NCI-H1092 (cell line): ENCODE measurements around the gene MOV10L1.

Experiments used
- DNase-seq: peaks from one replicate; lab custom pipeline; 2025; lab: John Stamatoyannopoulos, UW

MOV10L1 gene

DNA sequence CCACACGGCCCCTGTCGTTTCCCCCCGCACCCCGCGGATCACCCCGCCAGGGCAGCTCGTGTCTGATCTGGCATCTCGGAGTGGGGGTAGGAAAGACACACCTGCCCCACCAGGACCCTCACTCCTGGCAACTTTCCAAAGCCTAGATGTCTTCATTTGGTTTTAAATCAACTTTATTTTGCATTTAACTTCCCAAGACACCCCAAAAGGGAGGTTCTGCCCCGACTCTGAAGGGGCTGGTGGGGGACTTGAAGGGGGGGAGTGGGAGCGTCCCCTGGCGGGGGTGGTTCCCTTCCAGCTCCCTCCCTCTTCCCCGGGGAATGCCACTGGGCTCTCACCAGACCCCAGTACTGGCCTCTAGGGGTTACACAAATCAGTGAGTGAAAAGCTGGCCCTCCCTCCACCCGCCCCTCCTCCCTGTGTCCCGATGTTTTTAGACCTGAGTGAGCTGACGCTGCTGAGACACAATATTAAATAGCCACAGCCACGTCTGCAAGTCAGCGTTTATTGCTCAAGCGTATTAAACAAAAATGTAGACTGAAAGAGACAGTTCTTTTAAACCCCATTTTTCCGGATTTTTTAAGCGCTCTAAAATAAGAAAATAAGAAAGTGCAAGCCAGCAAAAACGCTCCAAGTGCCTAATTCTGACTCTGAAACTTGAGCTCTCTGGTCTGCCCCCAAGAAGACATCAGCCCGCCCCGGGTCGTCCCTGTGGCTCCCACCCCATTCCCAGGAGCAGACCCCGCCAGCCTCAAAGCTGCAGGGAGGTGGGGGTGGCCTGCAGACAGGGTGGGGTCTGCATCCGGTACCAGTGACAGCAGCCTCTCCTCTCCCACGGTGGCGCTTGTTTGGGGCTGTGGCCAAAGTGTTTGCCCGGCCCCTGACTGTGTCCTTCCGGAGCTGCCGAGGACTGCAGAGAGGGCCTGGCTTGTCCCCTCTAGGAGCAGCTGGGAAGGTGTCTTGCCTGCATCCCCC, 30.6 kb upstream of the MOV10L1 start:
- DNase-seq = no peak

DNA sequence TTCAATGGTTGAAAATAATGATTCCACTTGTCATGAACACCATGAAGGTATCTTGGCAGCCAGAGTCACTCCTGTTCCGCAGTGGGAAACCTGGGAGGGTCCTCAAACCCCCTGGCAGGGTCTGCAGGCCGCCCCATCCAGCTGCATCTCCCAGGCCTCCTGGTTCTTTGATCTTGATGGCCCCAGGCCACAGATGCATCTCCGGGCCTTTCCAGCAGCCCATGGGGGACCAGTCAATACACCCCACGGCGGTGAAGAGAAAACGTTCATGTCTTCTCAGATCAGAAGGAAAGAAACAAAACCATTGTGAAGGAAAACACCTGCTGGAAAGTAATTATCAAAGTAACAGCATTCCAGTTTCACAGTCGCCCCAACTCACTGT, 29.9 kb upstream of the MOV10L1 start:
- DNase-seq = no peak

DNA sequence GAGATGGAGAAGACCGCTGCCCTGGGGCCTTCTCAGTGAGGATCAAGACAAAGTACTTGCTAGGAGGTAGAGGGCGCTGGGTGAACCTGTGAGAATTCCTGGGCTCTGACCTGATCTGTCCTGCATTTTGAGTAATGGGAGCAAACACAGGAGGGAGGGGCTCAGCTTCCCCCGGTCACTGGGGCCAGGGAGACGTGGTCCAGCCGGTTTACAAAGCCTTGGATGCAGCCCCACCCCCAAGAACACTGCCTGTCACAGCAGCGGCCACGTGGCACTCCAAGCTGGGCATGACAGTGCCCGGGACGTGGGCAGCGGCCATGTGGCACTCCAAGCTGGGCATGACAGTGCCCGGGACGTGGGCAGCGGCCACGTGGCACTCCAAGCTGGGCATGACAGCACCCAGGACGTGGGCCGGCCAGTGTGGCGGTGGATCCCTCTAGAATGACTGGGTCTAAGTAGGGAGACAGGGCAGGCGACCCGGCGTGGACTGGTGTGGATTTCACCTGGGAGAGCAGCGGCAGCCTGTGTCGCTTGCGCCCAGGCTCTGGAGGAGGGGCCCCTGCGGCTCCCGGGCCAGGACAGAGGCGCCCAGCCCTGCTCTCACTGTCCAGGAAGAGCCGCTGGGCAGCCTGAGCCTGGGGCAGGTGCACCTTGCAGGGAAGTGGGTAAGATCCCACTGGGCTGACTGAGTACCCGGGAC, 29.2 kb upstream of the MOV10L1 start:
- DNase-seq = no peak

DNA sequence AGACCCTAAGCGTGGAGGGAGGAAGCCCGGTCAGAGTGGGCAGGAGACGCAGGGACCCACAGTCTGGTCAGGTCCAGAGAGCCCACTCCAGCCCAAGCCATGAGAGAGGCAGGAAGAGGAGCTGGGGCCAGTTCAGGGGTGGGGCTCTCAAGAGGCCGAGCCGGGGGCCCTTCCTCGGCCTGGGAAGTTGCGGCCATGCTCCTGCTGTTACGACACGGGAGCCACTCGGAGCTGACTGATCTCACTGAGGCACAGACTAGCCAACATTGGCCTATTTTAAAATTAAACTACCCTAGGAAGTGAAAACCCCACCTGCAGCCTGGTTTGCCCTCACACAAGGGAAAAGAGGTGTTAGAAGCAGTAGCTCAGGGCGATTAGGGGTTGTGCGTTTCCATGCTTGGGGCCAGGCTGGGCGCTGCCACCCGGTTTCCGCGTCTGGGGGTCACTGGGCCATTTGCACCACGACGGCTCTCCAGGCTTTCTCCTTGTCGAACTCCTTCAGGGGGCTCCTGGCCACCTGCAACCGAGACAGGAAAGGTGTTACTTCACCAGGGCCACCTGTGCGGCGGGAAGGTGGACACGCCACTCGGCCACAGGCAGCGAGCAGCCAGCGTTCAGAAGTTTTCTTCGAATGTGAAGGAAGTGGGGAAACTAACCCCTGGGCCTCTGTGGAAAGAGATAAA, 28.5 kb upstream of the MOV10L1 start:
- DNase-seq = no peak

DNA sequence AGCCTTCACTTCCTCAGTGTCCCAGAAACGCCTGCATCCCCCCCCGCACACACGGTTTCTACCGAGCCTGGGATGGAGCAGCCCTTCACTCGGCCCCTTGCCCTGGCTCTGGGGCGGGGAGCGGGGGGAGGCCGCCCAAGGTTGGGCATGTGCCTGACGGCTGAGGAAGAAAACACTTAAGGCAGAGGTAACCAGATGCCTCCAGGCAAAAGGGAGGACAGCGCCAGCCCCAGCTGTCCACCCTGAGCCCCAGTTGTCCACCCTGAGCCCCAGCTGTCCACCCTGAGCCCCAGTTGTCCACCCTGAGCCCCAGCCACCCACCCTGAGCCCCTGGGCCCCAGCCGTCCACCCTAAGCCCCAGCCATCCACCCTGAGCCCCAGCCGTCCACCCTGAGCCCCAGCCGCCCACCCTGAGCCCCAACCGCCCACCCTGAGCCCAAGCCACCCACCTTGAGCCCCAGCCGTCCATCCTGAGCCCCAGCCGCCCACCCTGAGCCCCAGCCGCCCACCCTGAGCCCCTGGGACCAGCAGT, 27.9 kb upstream of the MOV10L1 start:
- no peak for DNase-seq

DNA sequence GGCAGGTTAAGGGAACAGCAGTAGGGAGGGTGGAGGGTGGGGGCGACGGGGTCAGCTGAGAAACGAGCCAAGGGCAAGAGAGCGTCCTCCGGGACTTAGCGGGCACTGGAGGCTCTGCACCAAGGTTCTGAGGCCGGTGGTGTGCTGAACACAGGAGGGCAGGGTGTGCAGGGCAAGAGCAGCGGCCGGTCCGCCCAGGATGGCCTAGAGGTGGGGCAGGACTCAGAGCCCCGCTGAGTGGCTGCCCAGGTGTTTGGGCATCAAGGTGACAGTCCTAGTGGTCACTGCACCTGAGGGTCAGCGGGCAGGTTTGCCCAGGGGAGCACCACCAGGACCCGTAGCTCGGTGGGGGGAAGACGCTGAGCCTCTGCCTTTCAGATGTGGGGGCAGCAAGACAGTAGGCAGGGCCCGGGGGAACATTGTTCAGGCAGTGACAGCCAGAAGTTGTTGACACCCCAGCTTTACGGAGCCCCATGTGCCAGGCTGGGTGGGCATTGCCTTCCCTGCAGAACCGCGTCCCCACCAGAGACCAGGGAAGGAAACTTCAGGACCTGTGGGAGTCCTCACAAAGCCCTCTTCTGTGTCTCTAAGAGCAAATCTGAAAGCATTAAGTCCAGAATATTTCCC, 27.2 kb upstream of the MOV10L1 start:
- DNase-seq = no peak

DNA sequence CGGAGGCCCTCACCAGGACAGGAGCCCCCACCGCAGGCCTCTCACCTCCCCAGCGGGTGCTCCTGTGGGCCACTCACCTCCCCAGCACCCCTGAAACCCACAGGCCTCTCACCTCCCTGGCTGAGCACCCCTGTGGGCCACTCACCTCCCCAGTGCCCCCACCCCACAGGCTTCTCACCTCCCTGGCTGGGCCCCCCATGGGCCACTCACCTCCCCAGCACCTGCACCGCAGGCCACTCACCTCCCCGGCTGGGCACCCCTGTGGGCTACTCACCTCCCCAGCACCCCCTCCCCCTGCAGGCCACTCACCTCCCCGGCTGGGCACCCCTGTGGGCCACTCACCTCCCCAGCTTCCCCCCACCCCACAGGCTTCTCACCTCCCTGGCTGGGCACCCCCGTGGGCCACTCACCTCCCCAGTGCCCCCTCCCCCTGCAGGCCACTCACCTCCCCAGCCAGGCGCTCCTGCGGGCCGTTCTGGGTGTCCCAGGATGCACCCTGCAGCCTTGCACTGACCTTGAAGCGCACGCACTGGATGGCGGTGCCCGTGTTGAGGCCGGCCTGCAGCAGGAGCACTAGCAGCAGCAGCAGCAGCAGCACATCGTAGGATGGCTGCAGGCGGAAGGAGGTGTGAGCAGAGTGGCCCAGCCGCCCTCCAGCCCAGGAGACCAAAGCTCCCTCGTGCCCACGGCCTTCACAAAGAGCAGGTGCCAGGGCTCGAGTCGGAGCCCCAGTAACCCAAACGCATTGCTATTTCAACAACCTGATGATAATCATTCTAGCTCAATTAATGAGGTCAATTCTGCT, 26.0 kb upstream of the MOV10L1 start:
- DNase-seq = no peak

DNA sequence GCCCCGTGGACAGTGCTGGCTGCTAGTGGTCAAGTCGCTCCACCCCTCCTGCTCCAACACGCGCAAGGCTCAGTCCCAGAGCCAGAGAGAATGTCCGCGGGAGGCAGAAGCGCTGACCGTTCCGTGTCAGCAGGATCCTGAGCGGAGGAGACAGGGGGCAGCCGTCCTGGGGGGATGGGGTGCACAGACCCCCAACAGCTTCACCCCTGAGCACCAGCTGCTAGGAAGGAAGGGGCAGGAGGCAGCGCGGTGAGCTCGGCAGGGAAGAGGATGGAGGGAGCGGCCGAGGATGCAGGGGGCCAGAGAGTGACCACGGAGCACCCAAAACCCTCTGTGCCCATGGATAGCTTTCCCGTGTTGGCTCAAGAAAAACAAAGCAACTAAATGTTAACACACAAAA, 25.4 kb upstream of the MOV10L1 start:
- no peak for DNase-seq

DNA sequence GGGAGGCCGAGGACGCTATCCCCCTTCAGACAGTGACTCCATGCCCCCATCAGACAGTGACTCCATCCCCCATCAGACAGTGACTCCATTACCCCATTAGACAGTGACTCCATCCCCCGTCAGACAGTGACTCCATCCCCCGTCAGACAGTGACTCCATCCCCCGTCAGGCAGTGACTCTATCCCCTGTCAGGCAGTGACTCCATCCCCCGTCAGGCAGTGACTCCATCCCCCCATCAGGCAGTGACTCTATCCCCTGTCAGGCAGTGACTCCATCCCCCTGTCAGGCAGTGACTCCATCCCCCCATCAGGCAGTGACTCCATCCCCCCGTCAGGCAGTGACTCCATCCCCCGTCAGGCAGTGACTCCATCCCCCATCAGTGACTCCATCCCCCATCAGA, 22.6 kb upstream of the MOV10L1 start:
- DNase-seq = no peak

DNA sequence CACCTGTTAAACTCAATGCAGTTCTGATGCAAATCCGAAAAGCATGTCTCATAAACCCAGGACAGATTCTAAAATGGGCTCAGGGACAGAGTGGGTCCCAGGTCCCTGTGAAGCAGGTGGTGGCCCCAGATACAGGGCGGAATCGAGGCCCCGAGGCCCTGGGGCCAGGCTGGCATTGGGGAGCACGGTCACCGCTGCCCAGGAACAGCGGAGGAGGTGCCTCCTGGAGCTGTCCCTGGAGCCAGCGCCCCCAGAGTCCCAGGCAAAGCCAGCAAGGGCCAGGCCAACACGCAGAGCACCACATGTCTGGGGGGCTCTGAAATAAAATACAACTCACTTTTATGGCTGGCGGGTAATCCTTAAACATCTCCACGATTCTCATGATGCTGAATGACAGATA, 21.7 kb upstream of the MOV10L1 start:
- DNase-seq = no peak

DNA sequence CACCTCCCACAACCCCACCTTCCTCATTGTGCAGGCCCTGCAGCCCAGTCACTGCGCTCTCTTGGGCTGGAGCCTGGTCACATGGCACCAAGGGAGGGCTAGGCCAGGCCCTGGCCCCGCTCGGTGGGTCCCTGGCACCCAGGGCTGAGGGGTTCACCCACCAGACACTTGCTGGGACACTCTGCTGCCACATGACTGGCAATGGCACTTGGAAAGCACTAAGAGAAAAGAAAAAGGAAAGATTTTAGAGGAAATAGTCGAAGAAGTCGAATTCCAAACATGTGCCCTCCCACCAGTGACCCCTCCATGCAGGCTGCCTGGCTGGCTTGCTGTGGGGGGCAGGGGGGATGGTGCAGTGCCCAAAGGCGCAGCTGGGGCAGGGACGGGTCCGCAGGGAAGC, 19.4 kb upstream of the MOV10L1 start:
- DNase-seq = no peak

DNA sequence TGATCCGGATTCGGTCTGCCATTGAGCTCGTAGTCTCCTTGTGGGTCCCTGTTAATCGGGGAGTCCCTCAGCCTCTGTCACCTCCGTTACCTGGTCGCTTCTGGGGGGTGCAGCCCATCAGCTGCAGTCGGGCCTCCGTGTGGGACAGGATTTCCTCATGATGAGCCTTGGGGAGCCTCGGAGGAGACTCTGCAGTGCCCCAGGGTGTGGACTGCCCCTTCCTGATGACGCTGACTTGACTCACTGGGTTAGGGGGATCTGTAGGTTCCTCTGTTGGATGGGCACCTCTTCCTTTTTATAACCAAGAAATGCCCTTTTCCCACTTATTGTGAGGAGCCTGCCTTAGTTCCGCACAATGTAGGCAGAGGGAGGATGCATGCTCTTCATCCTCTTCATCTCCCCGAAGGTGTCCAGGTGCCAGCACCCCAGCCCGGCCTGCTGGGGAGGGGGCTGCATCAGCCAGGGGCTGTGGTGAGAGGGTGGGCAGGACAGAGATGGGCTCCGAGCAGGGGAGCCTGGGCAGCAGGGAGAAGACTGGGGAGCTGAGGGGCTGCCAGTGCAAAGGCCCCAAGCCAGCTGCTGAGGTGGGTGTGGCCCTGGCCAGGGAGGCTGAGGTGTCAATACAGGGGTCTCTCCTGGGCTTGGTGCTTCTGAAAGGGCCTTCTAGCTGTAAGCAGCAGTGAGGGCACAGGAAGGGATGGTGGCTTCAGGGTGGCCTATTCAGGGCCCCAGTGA, 18.2 kb upstream of the MOV10L1 start:
- DNase-seq = no peak

DNA sequence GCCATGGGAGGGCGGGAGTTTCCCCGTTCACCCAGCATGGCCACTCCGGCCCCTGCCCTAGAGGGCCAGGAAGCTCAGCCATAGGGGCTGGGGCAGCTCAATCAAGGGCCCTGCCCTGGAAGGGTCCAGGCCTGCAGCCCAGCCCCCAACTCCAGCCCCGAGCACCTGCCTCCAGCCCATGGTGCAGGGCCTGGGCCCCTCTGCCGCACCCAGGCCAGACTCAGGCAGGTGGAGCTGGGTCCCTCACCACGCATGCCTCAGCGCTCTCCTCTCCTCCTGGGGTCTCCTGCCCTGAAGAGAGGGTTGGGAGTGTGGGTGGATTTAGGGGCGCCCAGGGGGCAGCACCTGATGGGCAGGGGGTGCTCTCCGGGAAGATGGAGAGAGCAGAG, 17.6 kb upstream of the MOV10L1 start:
- no peak for DNase-seq

DNA sequence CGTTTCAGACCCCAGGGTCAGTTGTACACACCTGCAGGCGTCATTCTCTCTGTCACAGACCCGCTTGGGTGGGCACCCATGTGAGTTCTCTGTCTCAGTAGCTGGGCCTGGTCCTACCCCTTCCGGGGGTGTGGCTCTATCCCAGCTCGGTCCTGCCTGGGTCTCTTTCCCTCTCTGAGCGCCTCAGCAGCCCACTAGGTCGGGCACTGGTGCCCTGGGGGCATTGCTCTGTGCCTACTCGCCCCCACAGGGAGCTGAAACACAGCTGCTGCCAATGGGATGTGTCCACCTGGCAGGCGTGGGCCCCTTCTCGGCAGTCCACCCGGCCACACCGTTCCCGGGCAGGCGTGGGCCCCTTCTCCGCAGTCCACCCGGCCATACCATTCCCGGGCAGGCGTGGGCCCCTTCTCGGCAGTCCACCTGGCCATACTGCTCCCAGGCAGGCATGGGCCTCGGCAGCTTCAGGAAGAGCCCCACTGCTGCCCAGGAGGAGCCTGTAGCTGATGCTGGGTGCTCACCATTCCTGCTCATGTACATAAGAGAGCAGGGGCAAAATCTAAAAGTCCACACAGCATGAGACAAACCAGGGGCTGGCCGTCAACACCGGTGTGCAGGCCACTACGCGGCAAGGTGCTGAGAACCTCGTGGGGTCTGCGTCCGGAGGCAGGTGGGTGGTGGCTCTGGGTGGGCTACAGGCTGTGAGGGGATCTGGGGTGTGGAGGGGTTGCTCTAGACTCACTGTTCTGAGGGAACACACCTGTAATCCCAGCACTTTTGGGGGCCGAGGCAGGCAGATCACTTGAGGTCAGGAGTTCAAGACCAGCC, 16.9 kb upstream of the MOV10L1 start:
- no peak for DNase-seq

DNA sequence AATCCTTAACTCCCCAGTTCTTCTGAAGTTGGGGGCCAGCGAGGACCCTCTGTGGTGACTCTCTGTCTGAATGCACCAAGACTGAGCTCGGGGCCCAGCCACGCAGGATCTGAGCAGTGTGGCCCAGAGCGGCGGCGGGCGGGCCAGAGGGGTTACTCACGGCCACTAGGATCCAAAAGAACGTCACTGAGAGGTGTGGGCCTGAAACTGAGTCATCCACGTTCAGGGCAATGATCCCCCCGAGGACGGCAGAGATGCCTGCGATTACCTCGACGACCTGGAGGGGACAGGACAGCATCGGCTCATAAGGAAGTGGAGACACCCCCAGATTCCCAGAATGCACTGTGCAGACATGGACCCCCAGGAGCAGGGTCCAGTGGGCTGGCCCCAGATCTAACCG, 15.8 kb upstream of the MOV10L1 start:
- no peak for DNase-seq

DNA sequence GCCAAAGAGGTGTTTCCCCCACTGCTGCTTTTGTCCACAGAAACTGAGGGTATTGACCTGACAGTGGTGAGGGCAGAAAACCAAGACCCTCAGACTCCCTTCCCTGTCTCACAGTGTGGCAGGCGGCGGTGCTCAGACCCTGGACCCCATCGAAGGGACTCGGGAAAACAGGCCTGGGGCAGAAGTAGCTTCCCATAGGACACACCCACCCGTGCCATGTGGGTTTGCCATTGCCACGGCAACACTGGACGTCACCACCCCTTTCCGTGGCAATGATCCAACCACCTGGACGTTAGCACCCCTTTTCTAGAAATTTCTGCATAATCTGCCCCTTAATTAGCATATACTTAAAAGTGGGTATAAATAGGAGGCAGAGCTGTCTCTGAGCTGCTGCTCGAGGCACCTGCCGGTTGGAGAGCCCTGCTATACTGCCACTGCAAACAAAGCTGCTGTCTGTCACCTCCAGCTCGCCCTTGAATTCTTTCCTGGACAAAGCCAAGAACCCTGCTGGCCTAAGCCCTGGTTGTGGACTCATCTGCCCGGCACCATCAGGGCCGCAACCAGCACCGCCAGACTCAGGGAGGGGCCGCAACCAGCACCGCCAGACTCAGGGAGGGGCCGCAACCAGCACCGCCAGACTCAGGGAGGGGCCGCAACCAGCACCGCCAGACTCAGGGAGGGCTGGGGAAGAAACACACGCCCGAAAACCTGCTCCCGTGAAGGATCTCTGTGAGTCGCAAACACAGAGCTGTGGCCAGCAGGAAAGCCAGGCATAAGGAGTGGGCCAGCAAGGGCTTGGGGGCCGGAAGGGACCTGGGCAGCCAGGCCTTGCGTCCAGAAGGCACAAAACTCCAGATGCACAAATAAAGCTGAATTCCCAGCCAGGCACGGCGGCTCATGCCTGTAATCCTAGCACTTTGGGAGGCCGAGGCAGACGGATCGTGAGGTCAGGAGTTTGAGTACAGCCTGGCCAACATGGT, 15.0 kb upstream of the MOV10L1 start:
- DNase-seq = peak; percentile 5

DNA sequence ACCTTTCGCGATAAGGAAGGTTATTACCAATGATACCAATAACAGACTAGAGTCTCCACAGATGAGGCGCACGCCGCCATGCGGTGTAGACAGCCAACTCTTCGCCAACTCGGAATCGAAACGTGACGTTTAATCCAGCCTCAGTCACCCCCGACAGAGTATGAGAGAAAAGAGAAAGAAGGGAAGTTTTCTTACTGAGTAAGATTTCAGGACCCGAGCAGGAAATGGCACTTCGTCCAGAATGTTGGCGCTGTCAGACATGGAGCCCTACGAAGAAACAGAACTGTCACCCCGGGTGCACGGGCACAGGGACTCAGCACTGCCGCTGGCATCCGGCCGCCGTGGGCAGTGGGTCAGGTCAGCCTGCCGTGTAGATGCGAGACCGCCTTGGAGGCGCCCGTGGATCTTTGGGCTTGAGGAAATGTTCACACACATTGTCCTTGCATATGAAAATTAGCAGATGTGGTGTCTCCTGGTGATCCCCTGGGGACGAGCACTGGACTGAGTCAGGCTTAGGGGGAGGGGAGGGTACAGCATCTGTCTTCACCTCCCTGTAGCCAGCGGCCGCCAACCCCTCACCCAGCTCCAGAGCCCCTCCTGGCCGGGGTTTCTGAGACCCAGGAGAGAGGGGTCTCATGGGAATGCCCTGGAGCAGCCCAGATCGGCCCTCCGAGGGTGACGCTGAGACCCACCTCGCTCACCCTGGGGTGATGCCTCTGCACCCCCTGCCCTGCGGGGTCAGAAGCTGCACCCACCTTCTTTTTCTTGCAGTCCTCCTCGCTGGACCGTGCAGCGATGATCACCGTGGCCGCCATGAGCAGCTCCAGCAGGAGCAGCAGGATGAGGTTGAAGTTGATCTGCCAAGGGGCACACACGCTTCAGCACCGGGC, 12.9 kb upstream of the MOV10L1 start:
- DNase-seq = no peak
